AG04450 (cell line): ENCODE data around the gene DBX1. TPM values are rescaled to one million over a fixed set of nuclear protein-coding genes. Genes with fewer than 3 reads are reported as not detected.

Source experiments
- CTCF ChIA-PET: fragments of 300-600, 350-600 bp; formaldehyde crosslinking; extraction: SDS; loops from one replicate; lab custom pipeline; 2022; ENCODE audit warnings: antibody characterized with exemption, inconsistent platforms; lab: Charles Lee
- POLR2A ChIA-PET: fragments of 350-600 bp; formaldehyde crosslinking; extraction: SDS; loops from one replicate; lab custom pipeline; 2021; ENCODE audit warnings: antibody characterized with exemption, inconsistent platforms; lab: Yijun Ruan, JAX
- DNase-seq: peaks from one replicate; pipeline ENCODE4 v3.0.0-alpha.2; 2011; ENCODE audit warnings: low read depth, low spot score
- H3K27ac ChIP-seq: one replicate; pipeline ENCODE4 v1.5.1; 2012; ENCODE audit warnings: low read depth, low read length, control low read depth
- H3K27me3 ChIP-seq: one replicate; pipeline ENCODE4 v1.6.0; 2012; ENCODE audit warnings: low read length; ENCODE audit not compliant: control insufficient read depth, insufficient read depth
- H3K4me3 ChIP-seq: 2 replicates; pipeline ENCODE4 v1.5.1; 2011; ENCODE audit warnings: mild to moderate bottlenecking, low read depth, low read length, control low read depth
- H3K9me3 ChIP-seq: 2 replicates; pipeline ENCODE4 v1.5.1; 2012; ENCODE audit warnings: low read length; ENCODE audit not compliant: control insufficient read depth, insufficient read depth
- CTCF ChIP-seq: IDR thresholded peaks from 2 replicates; pipeline ENCODE4 v1.5.1; 2011; ENCODE audit warnings: low read depth, low read length, control low read depth, inconsistent platforms
- polyA plus RNA-seq: library from polyadenylated mRNA; depleted of rRNA; stranded (reverse); fragments of >200 nt; gene quantifications from 2 replicates; pipeline ENCODE4 v1.2.3, GENCODE V29; 2011

Gene DBX1
- polyA plus RNA-seq, 1 experiment, result not detected

- Histone ChIP-seq H3K4me3 (no peak overlapping the region), H3K27me3 (no peaks in the 10 kb centered on the region), H3K9me3 (no peaks in the 10 kb centered on the region), H3K27ac (peak overlapping the region; percentile 39)
- no peak for TF ChIP-seq CTCF
- ChIA-PET POLR2A (interaction anchor here (0.6 kb wide), 1 partner anchor 13 kb away, joined by 4 read pairs; no protein-coding TSS in a partner anchor), CTCF (interaction anchor here (0.6 to 6.3 kb wide), 5 partner anchors 9 to 484 kb away, joined by 3 to 80 read pairs (median 4); no protein-coding TSS in a partner anchor)
- DNase-seq, result peak; percentile 24
These were observed 34.3 kb downstream of the DBX1 start for GRCh38 chr11:20125927-20126326.

- Histone ChIP-seq H3K27me3 (no peaks in the 10 kb centered on the region), H3K9me3 (no peaks in the 10 kb centered on the region; the same call in 1 of the 2 replicates), H3K4me3 (no peak overlapping the region), H3K27ac (no peak overlapping the region)
- no peak for DNase-seq
- TF ChIP-seq CTCF, result no peak
- CTCF ChIA-PET, result no interaction called here
- POLR2A ChIA-PET, result interaction anchor here (0.7 kb wide), 1 partner anchor 497 kb away, joined by 4 read pairs; no protein-coding TSS in a partner anchor
These were observed 38.1 kb downstream of the DBX1 start for GRCh38 chr11:20122131-20122530.

- ChIA-PET POLR2A (no interaction called here), CTCF (interaction anchor here (10.2 kb wide), 1 partner anchor 8 kb away, joined by 78 read pairs; no protein-coding TSS in a partner anchor)
- Histone ChIP-seq H3K27me3 (no peaks in the 10 kb centered on the region), H3K27ac (no peak overlapping the region), H3K9me3 (no peaks in the 10 kb centered on the region; the same call in 1 of the 2 replicates), H3K4me3 (no peak overlapping the region)
- TF ChIP-seq CTCF, result no peak
- no peak for DNase-seq
These were observed 39.9 kb downstream of the DBX1 start for GRCh38 chr11:20120134-20120925.

GRCh38 chr11:20119315-20119714 is 41.0 kb downstream of the DBX1 start:
- CTCF ChIA-PET, result interaction anchor here (10.2 kb wide), 1 partner anchor 9 kb away, joined by 78 read pairs; no protein-coding TSS in a partner anchor
- DNase-seq, result no peak
- Histone ChIP-seq H3K9me3 (no peaks in the 10 kb centered on the region; the same call in 1 of the 2 replicates), H3K27me3 (no peaks in the 10 kb centered on the region), H3K27ac (no peak overlapping the region), H3K4me3 (no peak overlapping the region)
- TF ChIP-seq CTCF, result no peak
- POLR2A ChIA-PET, result no interaction called here

- no peak for DNase-seq
- Histone ChIP-seq H3K4me3 (no peak overlapping the region), H3K27me3 (no peaks in the 10 kb centered on the region), H3K9me3 (no peaks in the 10 kb centered on the region; the same call in 1 of the 2 replicates), H3K27ac (no peak overlapping the region)
- no peak for TF ChIP-seq CTCF
- ChIA-PET CTCF (interaction anchor here (1.3 to 10.2 kb wide), 4 partner anchors 10 to 164 kb away, joined by 4 to 78 read pairs (median 6); no protein-coding TSS in a partner anchor), POLR2A (interaction anchor here (0.6 kb wide), 1 partner anchor 64 kb away, joined by 11 read pairs; no protein-coding TSS in a partner anchor)
These were observed 42.1 kb downstream of the DBX1 start for GRCh38 chr11:20118209-20118608.
